Lower leg skin (tissue), 3 donors: ENCODE results near the gene NARS2.

Experiments
- CTCF ChIP-seq, 3 donors: fragments of 450-650 bp; IDR thresholded peaks; one replicate each; pipeline ENCODE4 v1.5.1; 2016; ENCODE audit warnings: antibody characterized with exemption in 3 of 3, mild to moderate bottlenecking in 3 of 3, moderate library complexity in 2 of 3
- POLR2A ChIP-seq, 2 donors: fragments of 450-650 bp; IDR thresholded peaks; one replicate each; pipeline ENCODE4 v1.6.1; 2016 to 2017; ENCODE audit warnings: antibody characterized with exemption in 2 of 2, mild to moderate bottlenecking in 1 of 2, moderate library complexity in 1 of 2

- no peak for TF ChIP-seq CTCF (IDR thresholded peaks at IDR 0.05)
- no peak for TF ChIP-seq POLR2A (IDR thresholded peaks at IDR 0.05)
Measured at GRCh38 chr11:78474451-78474850, 100.2 kb downstream of the NARS2 start.
